Stimulated activated memory B cell treated with anti-CD40 and anti-IgM and Interleukin-4, amounts not matched to agents 10 μg/mL and 1 μg/mL and 100 μg/mL, for 72 hours (primary cell): ENCODE results near the gene CD300LF.
A peak's percentile ranks its signal among the peaks of the same experiment; 100 is the strongest.

Experiments
- ATAC-seq: fragments of 150-1000 bp; cut with Tn5 transposase; 2 replicates; pipeline ENCODE4 v1.10.0; 2021
- H3K27ac Mint-ChIP-seq: one replicate; pipeline ENCODE4 v1.8.0; 2022; ENCODE audit warnings: mild to moderate bottlenecking, mixed read lengths
- H3K27me3 Mint-ChIP-seq: one replicate; pipeline ENCODE4 v1.8.0; 2022; ENCODE audit warnings: mixed read lengths
- H3K36me3 Mint-ChIP-seq: one replicate; pipeline ENCODE4 v1.8.0; 2022; ENCODE audit warnings: mixed read lengths
- H3K4me1 Mint-ChIP-seq: one replicate; pipeline ENCODE4 v1.8.0; 2022; ENCODE audit warnings: mixed read lengths
- H3K4me3 Mint-ChIP-seq: one replicate; pipeline ENCODE4 v1.8.0; 2022; ENCODE audit warnings: mild to moderate bottlenecking, moderate library complexity, mixed read lengths
- H3K9me3 Mint-ChIP-seq: one replicate; pipeline ENCODE4 v1.8.0; 2022; ENCODE audit warnings: mixed read lengths

The CD300LF gene

DNA sequence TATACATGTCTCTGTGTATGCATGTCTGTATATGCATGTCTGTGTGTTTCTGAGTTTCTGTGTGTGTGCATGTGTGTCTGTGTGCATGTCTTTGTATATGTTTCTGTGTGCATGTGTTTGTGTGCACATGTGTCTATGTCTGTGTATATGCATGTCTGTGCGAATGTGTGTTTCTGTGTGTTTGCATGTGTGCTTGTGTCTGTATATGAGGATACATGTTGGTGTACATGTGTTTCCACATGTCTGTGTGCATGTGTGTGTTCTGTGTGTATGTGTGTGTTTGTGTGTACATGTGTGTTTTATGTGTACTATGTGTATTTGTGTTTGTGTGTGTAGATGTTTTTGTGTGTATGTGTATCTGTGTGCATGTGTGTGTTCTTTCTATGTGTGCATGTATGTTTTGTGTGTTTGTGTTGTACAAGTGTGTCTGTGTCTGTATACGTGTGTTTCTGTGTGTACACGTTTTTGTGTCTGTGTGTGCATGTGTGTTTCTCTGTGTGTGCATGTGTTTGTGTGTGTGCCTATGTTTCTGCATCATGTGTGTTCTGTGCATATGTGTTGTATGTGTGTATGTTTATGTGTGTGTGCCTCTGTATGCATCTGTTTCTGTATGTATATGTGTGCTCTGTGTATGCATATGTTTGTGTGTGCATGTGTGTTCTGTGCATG lies 15.4 kb upstream of the CD300LF start:
- Mint-ChIP-seq H3K36me3 (no peaks in the 10 kb centered on the region), H3K4me1 (no peaks in the 10 kb centered on the region), H3K4me3 (no peak overlapping the region), H3K27ac (no peak overlapping the region), H3K9me3 (no peaks in the 10 kb centered on the region), H3K27me3 (no peaks in the 10 kb centered on the region)
- ATAC-seq, result no peak

DNA sequence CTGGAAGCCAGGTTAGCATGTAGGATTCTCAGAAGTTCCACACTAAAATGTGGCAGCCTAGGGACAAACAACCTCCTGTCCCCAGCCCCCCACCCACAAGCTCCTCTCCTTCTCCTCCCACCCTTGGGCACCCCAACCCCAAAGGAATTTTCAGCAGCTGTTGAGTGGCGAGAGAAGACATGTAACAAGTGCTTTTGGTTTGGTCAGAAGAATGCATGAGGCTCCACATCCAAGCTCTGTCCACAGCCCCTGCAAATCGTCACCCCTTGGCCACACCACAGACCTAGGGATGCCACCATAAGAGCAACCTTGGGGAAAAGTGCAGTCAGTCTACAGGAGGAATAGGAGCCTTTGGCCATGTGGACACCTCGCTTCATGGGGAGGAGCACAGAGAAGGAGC lies 12.4 kb upstream of the CD300LF start:
- Mint-ChIP-seq H3K27me3 (no peaks in the 10 kb centered on the region), H3K4me1 (no peaks in the 10 kb centered on the region), H3K4me3 (no peak overlapping the region), H3K36me3 (no peaks in the 10 kb centered on the region), H3K9me3 (no peaks in the 10 kb centered on the region), H3K27ac (no peak overlapping the region)
- no peak for ATAC-seq

DNA sequence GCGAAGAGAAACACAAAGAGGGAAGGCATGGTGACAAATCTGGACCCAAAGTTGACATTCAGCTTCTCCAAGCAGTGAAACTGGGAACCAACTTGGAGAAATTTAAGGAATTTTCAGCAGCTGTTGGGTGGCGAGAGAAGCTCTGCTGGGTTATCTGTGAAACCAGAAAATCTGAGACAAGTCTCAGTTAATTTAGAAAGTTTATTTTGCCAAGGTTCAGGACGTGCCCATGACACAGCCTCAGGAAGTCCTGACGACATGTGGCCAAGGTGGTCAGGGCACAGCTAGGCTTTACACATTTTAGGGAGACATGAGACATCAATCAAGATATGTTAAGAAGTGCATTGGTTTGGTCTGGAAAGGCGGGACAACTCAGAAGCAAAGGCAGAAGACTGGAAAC lies 11.2 kb upstream of the CD300LF start:
- Mint-ChIP-seq H3K27ac (no peak overlapping the region), H3K27me3 (no peaks in the 10 kb centered on the region), H3K4me1 (no peaks in the 10 kb centered on the region), H3K9me3 (no peaks in the 10 kb centered on the region), H3K36me3 (no peaks in the 10 kb centered on the region), H3K4me3 (no peak overlapping the region)
- no peak for ATAC-seq

GRCh38 chr17:74722782-74723181 lies 10.1 kb upstream of the CD300LF start:
- H3K9me3 Mint-ChIP-seq, result no peaks in the 10 kb centered on the region
- H3K4me3 Mint-ChIP-seq, result no peak overlapping the region
- H3K27me3 Mint-ChIP-seq, result no peaks in the 10 kb centered on the region
- no peak overlapping the region for H3K27ac Mint-ChIP-seq
- H3K36me3 Mint-ChIP-seq, result no peaks in the 10 kb centered on the region
- ATAC-seq, result no peak
- H3K4me1 Mint-ChIP-seq, result no peaks in the 10 kb centered on the region

DNA sequence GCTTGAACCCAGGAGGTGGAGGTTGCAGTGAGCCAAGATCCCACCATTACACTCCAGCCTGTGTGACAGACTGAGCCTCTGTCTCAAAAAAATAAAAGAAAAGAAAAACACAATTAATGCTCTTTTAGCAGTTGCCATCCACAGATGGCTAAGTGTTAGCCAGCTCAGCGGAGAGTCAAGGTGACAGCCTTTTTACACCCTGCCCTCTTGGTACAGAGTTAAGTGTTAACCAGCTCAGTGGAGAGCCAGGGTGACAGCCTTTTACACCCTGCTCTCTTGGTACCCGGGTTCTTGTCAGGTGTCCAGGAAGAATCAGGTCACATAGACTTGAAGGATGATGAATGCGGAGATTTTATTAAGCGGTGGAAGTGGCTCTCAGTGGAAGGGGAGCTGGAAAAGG lies 7.8 kb upstream of the CD300LF start:
- no peaks in the 10 kb centered on the region for H3K27me3 Mint-ChIP-seq
- no peak for ATAC-seq
- no peaks in the 10 kb centered on the region for H3K36me3 Mint-ChIP-seq
- H3K4me1 Mint-ChIP-seq, result no peaks in the 10 kb centered on the region
- no peak overlapping the region for H3K4me3 Mint-ChIP-seq
- H3K27ac Mint-ChIP-seq, result no peak overlapping the region
- H3K9me3 Mint-ChIP-seq, result no peaks in the 10 kb centered on the region

DNA sequence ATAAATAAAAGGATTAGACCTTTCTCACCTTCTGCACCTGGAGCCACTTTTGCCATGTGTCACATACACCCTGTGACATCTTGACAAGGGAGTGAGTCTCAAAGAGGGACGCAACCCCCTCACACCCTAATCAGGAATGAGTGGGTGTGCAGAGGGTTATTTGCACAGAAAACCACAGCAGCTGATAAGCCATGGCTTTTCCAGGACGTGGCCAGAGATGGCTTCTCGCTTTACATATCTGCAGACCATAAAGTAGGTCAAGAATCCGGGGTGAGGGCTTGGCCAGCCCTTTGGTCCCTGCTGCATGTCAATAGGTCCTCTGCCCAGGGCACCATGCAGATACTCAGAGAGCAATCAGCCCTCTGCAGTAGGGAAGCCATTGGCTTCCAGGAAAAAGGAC lies 2.4 kb upstream of the CD300LF start:
- ATAC-seq, result no peak
- Mint-ChIP-seq H3K27ac (no peak overlapping the region), H3K4me1 (peaks cover 30% of the 10 kb centered on the region), H3K9me3 (peaks cover 3% of the 10 kb centered on the region), H3K36me3 (no peaks in the 10 kb centered on the region), H3K4me3 (no peak overlapping the region), H3K27me3 (peaks cover 7% of the 10 kb centered on the region)

GRCh38 chr17:74713171-74713755 lies 540 bp upstream of the CD300LF start:
- H3K36me3 Mint-ChIP-seq, result no peaks in the 10 kb centered on the region
- H3K27ac Mint-ChIP-seq, result peak overlapping the region; percentile 81
- peaks cover 7% of the 10 kb centered on the region for H3K27me3 Mint-ChIP-seq
- peak; percentile 65 for ATAC-seq
- H3K4me3 Mint-ChIP-seq, result peak overlapping the region; percentile 25
- peaks cover 3% of the 10 kb centered on the region for H3K9me3 Mint-ChIP-seq
- peaks cover 30% of the 10 kb centered on the region for H3K4me1 Mint-ChIP-seq

GRCh38 chr17:74712301-74712700 lies 422 bp downstream of the CD300LF start:
- Mint-ChIP-seq H3K27ac (peak overlapping the region; percentile 81), H3K36me3 (no peaks in the 10 kb centered on the region), H3K9me3 (peaks cover 3% of the 10 kb centered on the region), H3K27me3 (peaks cover 7% of the 10 kb centered on the region), H3K4me3 (no peak overlapping the region), H3K4me1 (peaks cover 30% of the 10 kb centered on the region)
- ATAC-seq, result no peak

DNA sequence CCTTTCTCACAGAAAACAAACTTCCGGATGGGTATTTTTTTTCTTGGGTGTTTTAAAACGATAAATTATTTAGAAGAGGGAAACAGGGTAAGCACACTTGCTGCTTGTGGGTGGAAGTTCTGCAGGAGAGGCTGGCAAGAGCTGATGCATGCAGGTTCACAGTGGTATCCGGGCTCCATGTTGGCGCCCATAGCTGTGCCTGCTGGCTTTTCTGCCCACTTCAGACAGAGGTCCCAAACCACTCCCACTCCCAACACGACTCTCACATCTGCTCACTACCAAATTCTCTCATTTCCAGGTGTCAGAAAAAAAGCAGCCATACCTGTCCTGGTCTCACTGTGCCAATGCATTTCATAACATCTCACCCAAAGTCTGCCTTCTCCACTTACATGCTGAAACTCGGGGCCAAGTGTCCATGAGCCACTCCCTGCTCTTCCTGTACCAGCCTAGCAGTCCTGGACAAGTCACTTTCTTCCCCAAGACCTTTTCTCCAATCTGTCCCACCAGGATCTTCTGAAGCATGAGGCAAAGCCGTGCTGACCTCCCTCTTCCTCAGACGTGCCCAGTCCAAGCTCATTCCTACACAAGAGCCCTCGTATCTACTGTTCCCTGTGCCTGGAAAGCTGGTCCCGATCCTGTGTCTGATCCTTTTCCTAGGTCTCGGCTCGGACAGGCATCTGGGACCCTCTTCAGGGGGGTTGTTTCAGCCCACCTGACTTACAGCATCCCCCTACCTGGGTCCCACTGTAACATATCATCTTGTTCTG lies 1.5 kb downstream of the CD300LF start:
- ATAC-seq, result no peak
- Mint-ChIP-seq H3K36me3 (no peaks in the 10 kb centered on the region), H3K4me3 (no peak overlapping the region), H3K27ac (peak overlapping the region; percentile 3), H3K9me3 (peaks cover 3% of the 10 kb centered on the region), H3K4me1 (peaks cover 30% of the 10 kb centered on the region), H3K27me3 (peaks cover 7% of the 10 kb centered on the region)

DNA sequence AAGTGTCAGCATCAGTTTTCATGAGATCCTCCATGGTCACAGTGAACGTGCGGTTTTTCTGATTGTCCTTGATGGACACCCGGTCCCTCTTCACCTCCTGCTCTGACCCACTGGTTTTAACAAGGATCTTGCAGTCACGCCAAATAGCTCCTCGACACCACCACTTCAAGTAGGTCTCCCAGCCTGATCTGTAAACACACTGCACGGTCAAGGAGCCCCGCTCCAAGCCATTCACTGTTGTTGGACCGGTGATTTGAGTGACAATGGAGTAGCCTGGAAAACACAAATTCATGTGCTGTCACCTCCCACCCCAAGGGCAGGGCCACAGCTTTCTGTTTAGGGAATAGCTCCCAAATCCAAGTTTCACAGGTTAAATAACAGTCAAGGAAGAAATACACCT lies 8.2 kb downstream of the CD300LF start:
- ATAC-seq, result no peak
- H3K4me1 Mint-ChIP-seq, result no peaks in the 10 kb centered on the region
- no peaks in the 10 kb centered on the region for H3K9me3 Mint-ChIP-seq
- H3K36me3 Mint-ChIP-seq, result no peaks in the 10 kb centered on the region
- H3K27ac Mint-ChIP-seq, result no peak overlapping the region
- H3K27me3 Mint-ChIP-seq, result peaks cover 8% of the 10 kb centered on the region
- H3K4me3 Mint-ChIP-seq, result no peak overlapping the region

DNA sequence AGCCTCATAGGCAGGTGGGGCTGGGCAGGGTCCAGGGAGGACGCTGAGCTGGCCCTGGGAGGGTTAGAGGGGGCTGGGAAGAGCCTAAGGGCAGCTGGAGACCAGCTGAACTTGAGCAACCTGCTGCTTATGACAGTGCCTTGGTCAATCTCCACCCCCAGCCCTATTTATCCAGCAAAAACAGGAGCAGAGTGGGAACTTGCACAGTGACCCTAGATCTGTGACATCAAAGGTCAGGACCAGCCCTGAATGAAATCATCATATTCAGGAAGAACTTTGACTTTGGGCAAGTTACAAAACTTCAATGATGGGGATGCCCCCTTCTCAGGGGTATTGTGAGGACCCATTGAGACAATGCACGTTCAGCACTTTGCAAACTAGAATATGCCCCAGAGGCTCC lies 9.4 kb downstream of the CD300LF start:
- Mint-ChIP-seq H3K4me1 (no peaks in the 10 kb centered on the region), H3K27me3 (peaks cover 8% of the 10 kb centered on the region), H3K27ac (no peak overlapping the region), H3K9me3 (no peaks in the 10 kb centered on the region), H3K4me3 (no peak overlapping the region), H3K36me3 (no peaks in the 10 kb centered on the region)
- ATAC-seq, result no peak

- no peaks in the 10 kb centered on the region for H3K9me3 Mint-ChIP-seq
- H3K4me1 Mint-ChIP-seq, result peaks cover 7% of the 10 kb centered on the region
- H3K36me3 Mint-ChIP-seq, result no peaks in the 10 kb centered on the region
- peaks cover 8% of the 10 kb centered on the region for H3K27me3 Mint-ChIP-seq
- no peak overlapping the region for H3K27ac Mint-ChIP-seq
- H3K4me3 Mint-ChIP-seq, result no peak overlapping the region
- no peak for ATAC-seq
Measured at GRCh38 chr17:74702116-74702871, 10.4 kb downstream of the CD300LF start.

DNA sequence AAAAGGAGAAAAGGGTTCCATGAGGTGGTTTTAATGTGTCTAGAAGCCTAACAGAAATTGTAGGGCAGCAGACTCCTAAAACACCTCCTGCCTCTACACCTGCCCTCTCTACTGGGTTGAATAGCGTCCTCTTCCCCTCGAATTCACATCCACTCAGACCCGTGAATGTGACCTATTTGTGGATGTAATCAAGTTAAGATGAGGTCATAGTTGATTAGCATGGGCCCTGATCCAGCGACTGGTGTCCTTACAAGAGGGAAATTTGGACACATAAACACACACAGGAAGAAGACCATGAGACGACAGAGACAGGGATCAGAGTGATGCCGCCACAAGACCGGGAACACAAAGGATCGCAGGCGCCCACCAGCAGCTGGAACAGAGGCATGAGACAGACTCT lies 13.5 kb downstream of the CD300LF start:
- Mint-ChIP-seq H3K9me3 (no peaks in the 10 kb centered on the region), H3K27me3 (peaks cover 24% of the 10 kb centered on the region), H3K27ac (no peak overlapping the region), H3K36me3 (no peaks in the 10 kb centered on the region), H3K4me1 (peaks cover 10% of the 10 kb centered on the region), H3K4me3 (no peak overlapping the region)
- no peak for ATAC-seq

- ATAC-seq, result no peak
- no peak overlapping the region for H3K27ac Mint-ChIP-seq
- no peaks in the 10 kb centered on the region for H3K36me3 Mint-ChIP-seq
- no peaks in the 10 kb centered on the region for H3K9me3 Mint-ChIP-seq
- peaks cover 10% of the 10 kb centered on the region for H3K4me1 Mint-ChIP-seq
- H3K27me3 Mint-ChIP-seq, result peaks cover 24% of the 10 kb centered on the region
- H3K4me3 Mint-ChIP-seq, result no peak overlapping the region
Measured at GRCh38 chr17:74698069-74698468, 14.7 kb downstream of the CD300LF start.

- Mint-ChIP-seq H3K9me3 (no peaks in the 10 kb centered on the region), H3K36me3 (no peaks in the 10 kb centered on the region), H3K27ac (peak overlapping the region; percentile 58), H3K4me1 (peaks cover 10% of the 10 kb centered on the region), H3K27me3 (peaks cover 24% of the 10 kb centered on the region), H3K4me3 (peak overlapping the region; percentile 45)
- ATAC-seq, result peak; percentile 71
Measured at GRCh38 chr17:74697515-74697914, 15.2 kb downstream of the CD300LF start.
